GM23338 (cell line): ENCODE data around the gene PPP4C.
"Not testable (repeated sequence)": the region's sequence is repeated elsewhere in the genome, so short reads cannot be mapped to it uniquely, and the experiment has no call there.

Source experiments
- EZH2 ChIP-seq: fragments of 200-600 bp; sonication (generic); IDR thresholded peaks from one replicate; pipeline ENCODE4 v1.8.0; 2017; ENCODE audit warnings: antibody characterized with exemption, mild to moderate bottlenecking, low read depth; ENCODE audit not compliant: unreplicated experiment
- JUNB ChIP-seq: IDR thresholded peaks from one replicate; pipeline ENCODE4 v1.6.1; 2016; ENCODE audit warnings: antibody characterized with exemption; ENCODE audit not compliant: unreplicated experiment
- POLR2AphosphoS5 ChIP-seq: IDR thresholded peaks from 2 replicates; pipeline ENCODE4 v1.6.1; 2016; ENCODE audit warnings: antibody characterized with exemption, low read depth
- ZNF331 ChIP-seq: fragments of 250-450 bp; sonication (Bioruptor Pico); IDR thresholded peaks from 2 replicates; pipeline ENCODE4 v1.5.0; 2020; ENCODE audit warnings: low read depth, mild to moderate bottlenecking, moderate library complexity
- TF ChIP-seq, protein P1 (sequence below), 2 experiments: fragments of 200-600 bp in 1 of 2; sonication (generic) in 1 of 2; conservative IDR thresholded peaks; 2 replicates each; pipeline versions ENCODE4 v1.5.1 to v1.6.1; 2016 to 2017; ENCODE audit warnings: antibody characterized with exemption in 2 of 2, low read depth in 2 of 2, mild to moderate bottlenecking in 2 of 2, moderate library complexity in 1 of 2
- TF ChIP-seq, protein P2 (sequence below): IDR thresholded peaks from one replicate; pipeline ENCODE4 v1.6.1; 2018; ENCODE audit warnings: antibody characterized with exemption; ENCODE audit not compliant: unreplicated experiment

DNA sequence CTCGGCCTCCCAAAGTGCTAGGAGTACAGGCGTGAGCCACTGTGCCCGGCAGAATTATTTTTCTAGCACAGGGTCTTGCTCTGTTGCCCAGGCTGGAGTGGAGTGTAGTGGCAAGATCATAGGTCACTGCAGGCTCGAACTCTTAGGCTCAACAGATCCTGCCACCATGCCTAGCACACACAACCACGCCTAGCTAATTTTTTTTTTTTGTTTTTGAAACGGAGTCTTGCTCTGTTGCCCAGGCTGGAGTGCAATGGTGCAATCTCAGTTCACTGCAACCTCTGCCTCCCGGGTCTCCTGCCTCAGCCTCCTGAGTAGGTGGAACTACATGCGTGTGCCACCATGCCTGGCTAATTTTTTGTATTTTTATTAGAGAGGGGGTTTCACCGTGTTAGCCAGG, 49.9 kb downstream of the PPP4C start:
- TF ChIP-seq, protein P1, sequence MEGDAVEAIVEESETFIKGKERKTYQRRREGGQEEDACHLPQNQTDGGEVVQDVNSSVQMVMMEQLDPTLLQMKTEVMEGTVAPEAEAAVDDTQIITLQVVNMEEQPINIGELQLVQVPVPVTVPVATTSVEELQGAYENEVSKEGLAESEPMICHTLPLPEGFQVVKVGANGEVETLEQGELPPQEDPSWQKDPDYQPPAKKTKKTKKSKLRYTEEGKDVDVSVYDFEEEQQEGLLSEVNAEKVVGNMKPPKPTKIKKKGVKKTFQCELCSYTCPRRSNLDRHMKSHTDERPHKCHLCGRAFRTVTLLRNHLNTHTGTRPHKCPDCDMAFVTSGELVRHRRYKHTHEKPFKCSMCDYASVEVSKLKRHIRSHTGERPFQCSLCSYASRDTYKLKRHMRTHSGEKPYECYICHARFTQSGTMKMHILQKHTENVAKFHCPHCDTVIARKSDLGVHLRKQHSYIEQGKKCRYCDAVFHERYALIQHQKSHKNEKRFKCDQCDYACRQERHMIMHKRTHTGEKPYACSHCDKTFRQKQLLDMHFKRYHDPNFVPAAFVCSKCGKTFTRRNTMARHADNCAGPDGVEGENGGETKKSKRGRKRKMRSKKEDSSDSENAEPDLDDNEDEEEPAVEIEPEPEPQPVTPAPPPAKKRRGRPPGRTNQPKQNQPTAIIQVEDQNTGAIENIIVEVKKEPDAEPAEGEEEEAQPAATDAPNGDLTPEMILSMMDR (conservative IDR thresholded peaks at IDR 0.05; ENCODE audit: low read depth in 2 of 2) = not testable (repeated sequence)
- TF ChIP-seq POLR2AphosphoS5; ZNF331 (CRISPR knock-in tag); EZH2; JUNB: not testable (repeated sequence)
- TF ChIP-seq, protein P2, sequence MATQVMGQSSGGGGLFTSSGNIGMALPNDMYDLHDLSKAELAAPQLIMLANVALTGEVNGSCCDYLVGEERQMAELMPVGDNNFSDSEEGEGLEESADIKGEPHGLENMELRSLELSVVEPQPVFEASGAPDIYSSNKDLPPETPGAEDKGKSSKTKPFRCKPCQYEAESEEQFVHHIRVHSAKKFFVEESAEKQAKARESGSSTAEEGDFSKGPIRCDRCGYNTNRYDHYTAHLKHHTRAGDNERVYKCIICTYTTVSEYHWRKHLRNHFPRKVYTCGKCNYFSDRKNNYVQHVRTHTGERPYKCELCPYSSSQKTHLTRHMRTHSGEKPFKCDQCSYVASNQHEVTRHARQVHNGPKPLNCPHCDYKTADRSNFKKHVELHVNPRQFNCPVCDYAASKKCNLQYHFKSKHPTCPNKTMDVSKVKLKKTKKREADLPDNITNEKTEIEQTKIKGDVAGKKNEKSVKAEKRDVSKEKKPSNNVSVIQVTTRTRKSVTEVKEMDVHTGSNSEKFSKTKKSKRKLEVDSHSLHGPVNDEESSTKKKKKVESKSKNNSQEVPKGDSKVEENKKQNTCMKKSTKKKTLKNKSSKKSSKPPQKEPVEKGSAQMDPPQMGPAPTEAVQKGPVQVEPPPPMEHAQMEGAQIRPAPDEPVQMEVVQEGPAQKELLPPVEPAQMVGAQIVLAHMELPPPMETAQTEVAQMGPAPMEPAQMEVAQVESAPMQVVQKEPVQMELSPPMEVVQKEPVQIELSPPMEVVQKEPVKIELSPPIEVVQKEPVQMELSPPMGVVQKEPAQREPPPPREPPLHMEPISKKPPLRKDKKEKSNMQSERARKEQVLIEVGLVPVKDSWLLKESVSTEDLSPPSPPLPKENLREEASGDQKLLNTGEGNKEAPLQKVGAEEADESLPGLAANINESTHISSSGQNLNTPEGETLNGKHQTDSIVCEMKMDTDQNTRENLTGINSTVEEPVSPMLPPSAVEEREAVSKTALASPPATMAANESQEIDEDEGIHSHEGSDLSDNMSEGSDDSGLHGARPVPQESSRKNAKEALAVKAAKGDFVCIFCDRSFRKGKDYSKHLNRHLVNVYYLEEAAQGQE = not testable (repeated sequence)
